ENCODE measurements around the gene LMAN1L.

LMAN1L gene

GRCh38 chr15:74792227-74793016 is 20.2 kb upstream of the LMAN1L start:
- no peaks in the 10 kb centered on the region for H3K27me3 ChIP-seq (ENCODE audit: low read depth, low read length)
- peak overlapping the region; percentile 93 for H3K4me3 ChIP-seq (ENCODE audit: low read length)
- no peaks in the 10 kb centered on the region; the same call in 1 of the 2 replicates for H3K9me3 ChIP-seq (ENCODE audit: insufficient read depth, low read length)
- peaks cover 63% of the 10 kb centered on the region for H4K20me1 ChIP-seq (ENCODE audit: insufficient read depth, low read length)
- TF ChIP-seq CTCF (IDR thresholded peaks at IDR 0.05; ENCODE audit: low read depth, low read length) (no peak), EZH2phosphoT487 (IDR thresholded peaks at IDR 0.05; ENCODE audit: low read depth) (no peak)
- peaks cover 100% of the 10 kb centered on the region for H3K79me2 ChIP-seq (ENCODE audit: low read length)
- H3K36me3 ChIP-seq (replicated peaks; ENCODE audit: low read depth, low read length), result peaks cover 70% of the 10 kb centered on the region
- peak overlapping the region; percentile 100 for H3K4me2 ChIP-seq (ENCODE audit: low read length)
- no peak overlapping the region for H2AFZ ChIP-seq (ENCODE audit: low read depth, low read length)
- H3K4me1 ChIP-seq (ENCODE audit: low read length), result peaks cover 97% of the 10 kb centered on the region
- H3K9ac ChIP-seq (ENCODE audit: low read length), result peak overlapping the region; percentile 99
- peak overlapping the region; percentile 97 for H3K27ac ChIP-seq (ENCODE audit: low read length)

GRCh38 chr15:74793135-74794028 is 19.3 kb upstream of the LMAN1L start:
- peak overlapping the region; percentile 99 for H3K9ac ChIP-seq (ENCODE audit: low read length)
- H3K27ac ChIP-seq (ENCODE audit: low read length), result peak overlapping the region; percentile 97
- TF ChIP-seq CTCF (IDR thresholded peaks at IDR 0.05; ENCODE audit: low read depth, low read length) (peak; percentile 58), EZH2phosphoT487 (IDR thresholded peaks at IDR 0.05; ENCODE audit: low read depth) (no peak)
- H3K4me3 ChIP-seq (ENCODE audit: low read length), result peak overlapping the region; percentile 93
- H3K4me1 ChIP-seq (ENCODE audit: low read length), result peaks cover 98% of the 10 kb centered on the region
- peak overlapping the region; percentile 100 for H3K4me2 ChIP-seq (ENCODE audit: low read length)
- H3K9me3 ChIP-seq (ENCODE audit: insufficient read depth, low read length), result no peaks in the 10 kb centered on the region; the same call in 1 of the 2 replicates
- H4K20me1 ChIP-seq (ENCODE audit: insufficient read depth, low read length), result peaks cover 72% of the 10 kb centered on the region
- H3K79me2 ChIP-seq (ENCODE audit: low read length), result peaks cover 100% of the 10 kb centered on the region
- H2AFZ ChIP-seq (ENCODE audit: low read depth, low read length), result no peak overlapping the region
- no peaks in the 10 kb centered on the region for H3K27me3 ChIP-seq (ENCODE audit: low read depth, low read length)
- H3K36me3 ChIP-seq (replicated peaks; ENCODE audit: low read depth, low read length), result peaks cover 75% of the 10 kb centered on the region

- Histone ChIP-seq H3K4me2 (ENCODE audit: low read length) (peak overlapping the region; percentile 30), H3K36me3 (replicated peaks; ENCODE audit: low read depth, low read length) (peaks cover 78% of the 10 kb centered on the region), H2AFZ (ENCODE audit: low read depth, low read length) (no peak overlapping the region), H3K27me3 (ENCODE audit: low read depth, low read length) (no peaks in the 10 kb centered on the region), H3K4me3 (ENCODE audit: low read length) (no peak overlapping the region), H3K79me2 (ENCODE audit: low read length) (peaks cover 100% of the 10 kb centered on the region), H3K9ac (ENCODE audit: low read length) (peak overlapping the region; percentile 7), H3K4me1 (ENCODE audit: low read length) (peaks cover 98% of the 10 kb centered on the region), H3K9me3 (ENCODE audit: insufficient read depth, low read length) (no peaks in the 10 kb centered on the region), H4K20me1 (ENCODE audit: insufficient read depth, low read length) (peaks cover 83% of the 10 kb centered on the region), H3K27ac (ENCODE audit: low read length) (peak overlapping the region; percentile 97)
- TF ChIP-seq EZH2phosphoT487 (IDR thresholded peaks at IDR 0.05; ENCODE audit: low read depth), result no peak
- no peak for TF ChIP-seq CTCF (IDR thresholded peaks at IDR 0.05; ENCODE audit: low read depth, low read length)
These were observed 18.2 kb upstream of the LMAN1L start for GRCh38 chr15:74794248-74794969.

All from OCI-LY3 (cell line).